Activated naive CD4-positive, alpha-beta T cell treated with anti-CD3 and anti-CD28 coated beads, Interleukin-2, amount 50 U/mL, for 72 hours (primary cell): ENCODE results near the gene BRMS1. TPM values are rescaled to one million over a fixed set of nuclear protein-coding genes. Genes with fewer than 3 reads are reported as not detected.
"Not testable (repeated sequence)": the region's sequence is repeated elsewhere in the genome, so short reads cannot be mapped to it uniquely, and the experiment has no call there.

Experiments used
- ATAC-seq, 2 donors: fragments of 150-1000 bp; cut with Tn5 transposase; 2 replicates each; pipeline ENCODE4 v1.10.0; 2021; ENCODE audit warnings: mild to moderate bottlenecking in 2 of 2, moderate library complexity in 2 of 2
- DNase-seq, 2 donors: peaks; one replicate each; pipeline ENCODE4 v3.0.0; 2021 to 2022; ENCODE audit warnings: low spot score in 2 of 2
- H3K27ac Mint-ChIP-seq, 2 donors: one replicate each; pipeline ENCODE4 v1.8.0; 2022; ENCODE audit warnings: mild to moderate bottlenecking in 2 of 2, mixed read lengths in 2 of 2
- H3K36me3 Mint-ChIP-seq, 2 donors: one replicate each; pipeline ENCODE4 v1.8.0; 2022; ENCODE audit warnings: mixed read lengths in 2 of 2
- H3K9me3 Mint-ChIP-seq, 2 donors: one replicate each; pipeline ENCODE4 v1.8.0; 2022; ENCODE audit warnings: mixed read lengths in 2 of 2
- total RNA-seq, 2 donors: library from RNA; stranded (reverse); gene quantifications; one replicate each; pipeline ENCODE4 v1.2.3, GENCODE V29; 2022

BRMS1 gene
- total RNA-seq, 2 donors from 2014 or later: 32.1 to 33.5 TPM

GRCh38 chr11:66310803-66311440, 34.0 kb downstream of the BRMS1 start:
- not testable (repeated sequence) for ATAC-seq, H3K36me3 Mint-ChIP-seq, DNase-seq, H3K27ac Mint-ChIP-seq, H3K9me3 Mint-ChIP-seq

DNA sequence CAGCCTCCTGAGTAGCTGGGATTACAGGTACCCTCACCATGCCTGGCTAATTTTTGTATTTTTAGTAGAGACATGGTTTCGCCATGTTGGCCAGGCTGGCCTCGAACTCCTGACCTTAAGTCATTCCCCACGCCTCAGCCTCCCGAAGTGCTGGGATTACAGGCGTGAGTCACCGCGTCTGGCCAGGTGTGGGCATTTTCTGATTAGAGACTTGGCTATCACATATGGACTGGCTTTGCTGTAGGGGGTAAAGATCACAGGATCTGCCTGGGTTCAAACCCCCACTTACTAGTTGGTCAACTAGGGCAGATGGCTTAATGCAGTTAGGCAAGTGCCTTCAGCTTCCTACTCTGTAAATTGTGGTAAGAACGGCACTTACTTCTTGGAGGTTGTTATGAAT, 34.6 kb downstream of the BRMS1 start:
- H3K36me3 Mint-ChIP-seq: no peaks in the 10 kb centered on the region
- DNase-seq (no peak), ATAC-seq (no peak)
- H3K27ac Mint-ChIP-seq: no peak overlapping the region
- no peaks in the 10 kb centered on the region for H3K9me3 Mint-ChIP-seq

DNA sequence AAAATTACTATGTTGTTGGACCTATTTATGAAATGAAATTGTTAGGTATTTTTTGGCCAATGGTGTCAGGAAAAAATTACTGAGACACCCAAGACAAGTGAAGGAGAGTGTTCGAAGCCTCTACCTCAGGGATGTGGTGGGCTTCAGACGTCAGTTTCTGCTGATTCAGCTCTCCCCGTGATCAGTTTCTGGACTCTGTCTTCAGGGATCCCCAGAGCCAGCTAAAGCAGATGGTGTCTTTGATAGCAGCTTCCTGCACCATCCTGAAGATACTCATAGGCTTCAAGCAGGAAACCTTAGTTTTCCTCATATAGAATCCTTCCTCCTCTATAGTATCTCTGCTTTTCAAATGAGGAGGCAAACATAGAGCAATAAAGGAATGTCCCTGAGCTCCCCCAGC, 35.4 kb downstream of the BRMS1 start:
- Mint-ChIP-seq H3K27ac (no peak overlapping the region), H3K9me3 (no peaks in the 10 kb centered on the region), H3K36me3 (no peaks in the 10 kb centered on the region)
- DNase-seq (no peak), ATAC-seq (no peak)

DNA sequence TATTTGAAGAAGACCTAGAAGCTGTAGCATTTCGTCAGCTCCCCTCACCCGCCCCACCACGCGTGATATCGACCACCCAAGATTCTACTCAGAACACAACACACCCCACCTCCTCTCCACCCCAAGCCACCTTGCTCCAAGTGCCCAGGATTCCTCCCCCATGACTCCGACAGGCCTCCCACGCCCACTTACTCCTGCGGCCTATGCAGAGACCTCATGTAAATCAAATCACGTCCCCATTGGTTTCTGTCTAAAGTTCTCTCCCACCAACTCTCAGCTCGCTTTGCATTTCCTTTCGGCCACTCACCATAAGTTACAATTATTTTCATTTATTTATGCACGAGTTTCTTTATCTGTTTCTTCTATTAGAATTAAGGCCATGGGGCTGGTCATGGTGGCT, 42.2 kb downstream of the BRMS1 start:
- no peak for ATAC-seq
- H3K9me3 Mint-ChIP-seq: no peaks in the 10 kb centered on the region
- no peak for DNase-seq
- no peak overlapping the region for H3K27ac Mint-ChIP-seq
- no peaks in the 10 kb centered on the region for H3K36me3 Mint-ChIP-seq

DNA sequence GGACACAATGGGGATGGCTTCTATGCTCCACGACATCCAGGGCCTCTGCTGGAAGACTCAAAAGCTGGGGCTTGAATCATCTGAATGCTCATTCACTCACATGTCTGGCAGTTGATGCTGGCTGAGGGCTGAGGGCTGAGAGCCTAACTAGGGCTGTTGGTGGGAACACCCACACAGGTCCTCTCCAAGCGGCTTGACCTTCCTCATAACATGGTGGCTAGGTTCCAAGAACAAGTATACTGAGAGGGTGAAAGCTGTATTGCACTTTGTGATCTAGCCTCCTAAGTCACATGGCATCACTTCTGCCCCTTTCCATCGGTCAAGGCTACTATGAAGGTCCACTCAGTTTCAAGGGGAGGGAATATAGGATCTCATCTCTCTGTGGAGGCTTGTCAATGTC, 45.7 kb downstream of the BRMS1 start:
- DNase-seq (no peak), ATAC-seq (no peak)
- Mint-ChIP-seq H3K36me3 (no peaks in the 10 kb centered on the region), H3K9me3 (no peaks in the 10 kb centered on the region), H3K27ac (no peak overlapping the region)

GRCh38 chr11:66297610-66298009, 47.3 kb downstream of the BRMS1 start:
- no peaks in the 10 kb centered on the region for H3K36me3 Mint-ChIP-seq
- H3K9me3 Mint-ChIP-seq: no peaks in the 10 kb centered on the region
- DNase-seq: no peak
- H3K27ac Mint-ChIP-seq: no peak overlapping the region
- ATAC-seq: no peak

- Mint-ChIP-seq H3K36me3 (no peaks in the 10 kb centered on the region), H3K27ac (no peak overlapping the region), H3K9me3 (no peaks in the 10 kb centered on the region)
- DNase-seq (no peak), ATAC-seq (no peak)
Observed at GRCh38 chr11:66294626-66295620, 50.0 kb downstream of the BRMS1 start.

- ATAC-seq (no peak), DNase-seq (peak in 1 of 2 donors; percentile 55)
- H3K9me3 Mint-ChIP-seq: no peaks in the 10 kb centered on the region
- H3K36me3 Mint-ChIP-seq: no peaks in the 10 kb centered on the region
- no peak overlapping the region for H3K27ac Mint-ChIP-seq
Observed at GRCh38 chr11:66293777-66294625, 50.9 kb downstream of the BRMS1 start.

- Mint-ChIP-seq H3K27ac (no peak overlapping the region), H3K9me3 (no peaks in the 10 kb centered on the region), H3K36me3 (no peaks in the 10 kb centered on the region)
- ATAC-seq (no peak), DNase-seq (no peak)
Observed at GRCh38 chr11:66293352-66293751, 51.6 kb downstream of the BRMS1 start.

DNA sequence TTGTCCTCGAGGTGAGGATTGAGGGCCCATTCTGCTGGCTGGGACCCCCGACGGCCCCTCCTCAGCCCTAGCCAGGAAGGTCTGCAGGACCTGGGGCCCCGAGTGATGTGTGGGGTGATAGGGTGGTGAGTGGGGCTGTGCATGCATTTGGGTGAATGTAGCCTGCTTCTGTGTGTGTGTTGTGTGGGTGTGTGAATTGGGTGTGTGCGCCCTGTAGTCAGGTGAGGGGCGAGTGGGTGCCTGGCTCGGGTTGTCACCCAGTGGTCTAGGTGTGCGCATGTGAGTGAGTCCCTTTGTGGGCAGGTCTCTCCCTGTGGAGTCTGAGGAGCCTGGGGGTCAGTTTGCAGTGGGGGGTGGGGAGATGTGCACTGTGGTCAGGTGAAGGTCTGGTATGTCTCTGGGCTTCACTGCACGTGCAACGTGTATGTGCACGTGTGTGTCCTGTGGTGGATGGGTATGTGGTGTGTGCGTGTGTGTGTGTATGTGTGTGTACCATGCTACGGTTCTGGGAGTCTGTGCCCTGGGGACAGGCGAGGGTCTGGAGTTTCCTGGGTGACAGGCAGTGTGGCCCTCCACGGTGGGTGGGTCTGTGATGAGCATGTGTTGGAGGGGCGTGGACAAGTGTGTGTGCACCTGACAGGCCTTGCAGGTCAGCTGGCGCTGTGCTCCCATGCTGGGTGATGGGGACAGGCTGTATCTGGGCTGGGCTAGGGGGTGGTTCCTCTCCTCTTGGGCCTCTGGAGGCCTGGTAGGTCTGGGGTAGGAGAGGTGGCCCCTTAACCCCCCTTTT, 52.2 kb downstream of the BRMS1 start:
- Mint-ChIP-seq H3K27ac (no peak overlapping the region), H3K36me3 (no peaks in the 10 kb centered on the region), H3K9me3 (no peaks in the 10 kb centered on the region)
- no peak for ATAC-seq
- peak in 1 of 2 donors; percentile 55 for DNase-seq

DNA sequence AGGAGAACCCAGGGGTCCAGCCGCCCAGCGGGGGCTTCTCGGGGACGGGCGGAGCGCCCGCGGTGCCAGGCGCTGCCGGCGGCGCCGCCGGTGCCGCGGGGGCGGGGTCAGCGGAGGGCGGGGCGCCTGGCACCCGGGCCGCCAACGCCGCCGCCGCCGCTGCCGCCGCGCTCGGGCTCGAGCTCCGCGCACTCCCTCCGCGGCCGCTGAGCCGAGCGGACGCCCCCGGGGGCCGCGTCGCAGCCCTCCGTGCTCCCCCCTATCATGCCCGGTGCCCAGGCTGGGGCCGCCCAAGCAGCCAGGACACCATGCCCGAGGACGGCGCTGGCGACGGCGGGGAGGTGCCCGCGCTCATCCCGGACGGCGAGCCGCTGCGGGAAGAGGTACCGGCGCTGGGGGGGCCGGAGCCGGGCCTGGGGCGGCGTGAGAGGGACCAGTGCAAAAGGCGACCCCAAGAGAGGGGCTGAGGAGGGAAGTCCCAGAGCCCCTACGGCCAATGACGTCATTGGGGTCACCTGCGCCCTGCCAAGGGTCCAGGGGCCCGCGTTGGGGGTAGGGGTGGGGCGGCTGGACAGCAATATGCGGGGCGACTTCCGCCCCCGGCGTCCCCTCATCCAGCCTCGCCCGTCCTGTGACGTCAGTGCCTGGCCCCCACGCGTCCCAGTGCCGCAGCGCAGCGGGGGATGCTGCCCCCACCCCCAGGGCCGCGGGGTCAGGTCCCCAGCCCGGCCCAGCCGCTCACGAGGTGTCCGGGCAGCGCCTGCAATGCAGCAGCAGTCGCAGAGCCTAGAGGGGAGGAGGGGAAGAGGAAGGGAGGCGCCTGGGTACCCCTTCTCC, 53.0 kb downstream of the BRMS1 start, which contains the start of gene TMEM151A:
TSS of gene TMEM151A (plus strand) at position 189 of the 837 bp plus-strand sequence. CDS start at position 309, 120 bp downstream.
- H3K9me3 Mint-ChIP-seq: no peaks in the 10 kb centered on the region
- ATAC-seq (no peak), DNase-seq (peak in 1 of 2 donors; percentile 57)
- H3K36me3 Mint-ChIP-seq: no peaks in the 10 kb centered on the region
- no peak within 1 kb of the TSS for H3K27ac Mint-ChIP-seq

- Mint-ChIP-seq H3K9me3 (no peaks in the 10 kb centered on the region), H3K27ac (no peak overlapping the region), H3K36me3 (no peaks in the 10 kb centered on the region)
- no peak for DNase-seq
- ATAC-seq: no peak
Observed at GRCh38 chr11:66291303-66291705, 53.6 kb downstream of the BRMS1 start.

DNA sequence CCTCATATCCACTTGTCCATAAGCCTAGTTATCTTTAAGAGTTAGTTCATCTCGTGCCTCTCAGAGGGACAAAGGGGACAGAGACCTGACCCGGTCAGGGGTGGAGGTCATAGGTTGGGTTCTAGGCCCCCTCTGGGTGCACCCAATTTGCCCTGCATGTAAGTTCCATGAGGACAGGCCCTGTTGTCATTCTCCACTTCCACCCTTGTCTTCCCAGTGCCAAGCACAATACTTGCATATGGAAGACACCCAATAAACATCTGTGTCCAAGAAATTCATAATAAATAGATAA, 54.6 kb downstream of the BRMS1 start:
- ATAC-seq: no peak
- Mint-ChIP-seq H3K27ac (peak overlapping the region in 1 of 2 donors; percentile 89), H3K36me3 (no peaks in the 10 kb centered on the region), H3K9me3 (no peaks in the 10 kb centered on the region)
- DNase-seq: no peak

DNA sequence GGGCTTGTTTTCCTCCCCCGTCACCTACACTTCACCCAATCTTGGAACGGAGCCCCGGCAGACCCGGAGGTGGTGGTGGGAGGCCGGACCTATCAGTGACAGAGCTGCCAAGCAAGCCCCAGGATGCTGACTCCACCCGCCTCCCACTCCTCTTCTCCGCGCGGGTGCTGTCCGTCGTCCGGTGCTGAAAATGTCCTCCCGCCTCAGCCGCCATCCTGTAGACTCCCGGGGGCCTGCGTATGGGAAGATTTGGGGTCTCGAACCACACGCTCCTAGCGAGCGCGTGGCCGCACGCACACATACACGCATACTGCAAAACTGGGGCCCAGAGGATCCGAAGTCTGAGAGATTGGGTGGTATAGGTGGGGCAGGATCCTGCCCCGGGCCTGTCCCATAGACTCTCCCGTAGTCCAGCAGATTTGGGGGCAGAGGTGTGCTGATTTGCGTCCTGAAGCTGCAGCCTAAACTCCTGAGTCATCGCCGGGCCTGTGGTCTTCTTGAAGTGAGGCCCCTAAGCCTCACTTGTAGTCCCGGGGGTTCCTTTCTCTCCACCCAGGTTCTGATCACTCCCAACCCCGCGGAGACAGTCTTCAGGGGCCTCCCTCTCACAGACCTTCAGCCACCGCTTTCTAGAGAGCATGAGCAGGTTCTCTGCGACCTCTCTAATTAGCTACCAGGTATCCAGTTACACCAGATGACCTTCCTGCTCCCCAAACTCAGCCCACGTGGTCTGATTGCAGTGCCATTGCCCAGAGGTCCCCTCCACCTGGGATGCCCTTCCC, 55.2 kb downstream of the BRMS1 start:
- Mint-ChIP-seq H3K27ac (peak overlapping the region; percentile 75 to 89), H3K36me3 (no peaks in the 10 kb centered on the region), H3K9me3 (no peaks in the 10 kb centered on the region)
- peak; percentile 66 to 79 for ATAC-seq
- peak in 1 of 2 donors; percentile 81 for DNase-seq
